HG02970 (cell line): ENCODE results near the gene INPP5A.
"Not testable (repeated sequence)": the region's sequence is repeated elsewhere in the genome, so short reads cannot be mapped to it uniquely, and the experiment has no call there.

Experiments used
- ATAC-seq: cut with Tn5 transposase; IDR thresholded peaks from one replicate; pipeline ENCODE4 v1.9.1; 2021; ENCODE audit warnings: mild to moderate bottlenecking, moderate library complexity, moderate number of reproducible peaks; ENCODE audit not compliant: unreplicated experiment, low FRiP score

Gene INPP5A, protein sequence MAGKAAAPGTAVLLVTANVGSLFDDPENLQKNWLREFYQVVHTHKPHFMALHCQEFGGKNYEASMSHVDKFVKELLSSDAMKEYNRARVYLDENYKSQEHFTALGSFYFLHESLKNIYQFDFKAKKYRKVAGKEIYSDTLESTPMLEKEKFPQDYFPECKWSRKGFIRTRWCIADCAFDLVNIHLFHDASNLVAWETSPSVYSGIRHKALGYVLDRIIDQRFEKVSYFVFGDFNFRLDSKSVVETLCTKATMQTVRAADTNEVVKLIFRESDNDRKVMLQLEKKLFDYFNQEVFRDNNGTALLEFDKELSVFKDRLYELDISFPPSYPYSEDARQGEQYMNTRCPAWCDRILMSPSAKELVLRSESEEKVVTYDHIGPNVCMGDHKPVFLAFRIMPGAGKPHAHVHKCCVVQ

GRCh38 chr10:132537684-132538001 is at the start of gene INPP5A:
INPP5A (plus strand) TSS chr10:132537787; CDS start chr10:132538097, 310 bp downstream.
- ATAC-seq = no peak

- ATAC-seq = no peak
Measured at GRCh38 chr10:132488231-132488821, 49.3 kb upstream of the INPP5A start.

GRCh38 chr10:132489053-132489703 is 48.4 kb upstream of the INPP5A start:
- ATAC-seq = no peak

- no peak for ATAC-seq
Measured at GRCh38 chr10:132489704-132490534, 47.7 kb upstream of the INPP5A start.

- not testable (repeated sequence) for ATAC-seq
Measured at GRCh38 chr10:132491534-132491933, 46.1 kb upstream of the INPP5A start.

DNA sequence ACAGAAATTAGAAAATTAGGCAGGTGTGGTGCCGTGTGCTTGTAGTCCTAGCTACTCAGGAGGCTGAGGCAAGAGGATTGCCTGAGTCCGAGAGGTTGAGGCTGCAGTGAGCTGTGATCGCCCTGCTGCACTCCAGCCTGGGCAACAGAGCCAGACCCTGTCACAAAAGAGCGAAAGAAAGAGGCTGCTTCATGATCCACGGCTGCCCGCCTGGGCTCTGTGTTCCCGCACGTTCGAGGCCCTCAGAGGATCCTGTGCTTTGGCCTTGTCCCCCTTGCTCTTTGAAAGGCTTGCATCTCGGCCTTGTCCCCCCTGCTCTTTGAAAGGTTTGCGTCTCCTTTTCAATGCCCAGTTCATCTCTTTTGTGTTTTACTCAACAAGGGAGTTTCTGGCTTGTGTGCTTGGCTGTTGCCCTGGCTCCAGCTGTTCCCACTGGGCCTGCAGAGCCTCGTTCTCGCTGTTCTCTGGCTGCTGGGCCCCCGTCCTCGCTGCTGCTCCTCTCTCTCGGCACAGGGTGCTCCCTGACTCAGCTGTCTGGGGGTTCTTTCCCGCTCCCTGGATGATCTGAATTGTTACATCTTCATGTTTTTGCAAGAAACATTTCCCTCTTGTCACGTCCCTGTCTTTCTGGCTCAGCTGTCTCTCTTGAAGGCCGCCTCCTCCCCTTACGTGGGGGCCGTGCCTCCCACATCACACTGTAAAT is 45.1 kb upstream of the INPP5A start:
- no peak for ATAC-seq

DNA sequence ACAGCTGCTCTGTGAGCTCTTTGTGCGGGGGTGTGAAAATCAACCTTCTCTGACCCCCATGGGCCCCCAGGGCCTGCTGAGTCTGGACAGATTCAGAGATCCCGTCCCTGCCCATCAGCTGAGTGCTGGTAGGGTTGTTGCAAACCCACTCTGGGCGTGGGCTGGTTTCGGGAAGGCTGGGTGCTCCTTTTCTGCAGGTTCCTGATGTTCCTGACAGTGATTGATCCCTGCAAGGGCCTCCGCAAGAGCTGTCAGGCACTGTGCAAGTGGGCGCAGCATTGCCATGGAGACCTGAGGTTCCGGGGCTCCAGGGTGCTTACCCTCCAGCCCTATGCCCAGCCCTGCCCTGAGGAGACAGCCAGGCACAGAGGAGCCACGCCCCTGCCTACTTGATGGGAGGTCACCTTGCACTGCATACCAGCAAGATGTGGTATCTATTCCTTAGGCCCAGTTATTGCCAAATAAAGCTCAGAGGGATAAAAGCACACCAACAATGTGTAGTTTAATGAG is 44.3 kb upstream of the INPP5A start:
- ATAC-seq = no peak

DNA sequence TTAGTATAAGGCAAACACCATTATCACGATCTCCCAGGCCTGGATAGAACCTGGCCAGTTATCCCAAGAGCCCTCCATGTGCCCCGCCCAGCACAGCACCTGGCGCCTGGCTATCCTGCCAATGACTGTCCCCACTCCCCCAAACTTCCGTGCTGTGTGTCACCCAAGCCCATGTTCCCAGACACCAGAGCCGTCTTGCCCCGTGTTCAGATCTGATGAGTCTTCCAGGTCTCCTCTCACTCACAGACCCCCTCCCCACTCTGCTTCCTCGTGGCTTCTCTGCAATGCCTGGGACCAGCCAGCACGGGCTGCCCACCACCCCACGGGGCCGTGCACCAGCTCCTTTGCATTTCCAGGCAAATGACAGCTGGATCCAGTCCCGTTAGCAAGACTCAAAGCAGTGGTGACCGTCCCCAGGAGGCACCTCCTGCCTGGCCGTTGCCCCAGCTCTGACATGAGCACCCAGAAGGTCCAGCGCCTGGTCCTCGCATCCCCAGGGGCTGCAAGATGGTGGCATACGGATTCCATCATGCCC is 43.8 kb upstream of the INPP5A start:
- no peak for ATAC-seq

DNA sequence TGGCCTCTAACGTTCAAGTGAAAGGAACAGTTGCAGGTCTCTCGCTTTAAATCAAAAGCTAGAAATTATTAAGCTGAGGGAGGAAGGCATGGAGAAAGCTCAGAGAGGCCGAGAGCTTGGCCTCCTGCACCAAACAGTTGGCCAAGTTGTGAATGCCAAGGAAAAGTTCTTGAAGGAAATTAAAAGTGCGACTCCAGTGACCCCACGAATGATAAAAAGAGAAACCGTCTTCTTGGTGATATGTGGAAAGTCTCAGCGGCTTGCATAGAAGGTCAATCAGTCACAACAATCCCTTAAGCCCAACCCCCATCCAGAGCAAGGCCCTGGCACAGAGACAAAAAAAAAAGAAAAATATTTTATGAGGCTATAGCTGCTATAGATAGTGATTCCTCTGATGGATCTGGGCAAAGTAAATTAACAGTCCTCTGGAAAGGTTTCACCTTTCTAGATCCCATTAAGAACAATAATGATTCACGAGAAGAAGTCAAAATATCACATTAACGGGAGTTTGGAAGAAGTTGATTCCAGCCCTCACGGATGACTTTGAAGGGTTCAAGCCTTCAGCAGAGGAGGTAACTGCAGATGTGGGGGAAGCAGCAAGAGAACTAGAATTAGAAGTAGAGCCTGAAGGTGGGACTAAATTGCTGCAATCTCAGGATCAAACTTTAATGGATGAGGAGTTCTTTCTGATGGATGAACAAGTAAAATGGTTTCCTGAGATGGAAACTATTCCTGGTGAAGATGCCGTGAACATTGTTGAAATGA is 42.5 kb upstream of the INPP5A start:
- ATAC-seq = no peak

GRCh38 chr10:132496360-132497062 is 41.1 kb upstream of the INPP5A start:
- no peak for ATAC-seq

- ATAC-seq = no peak
Measured at GRCh38 chr10:132497063-132497680, 40.4 kb upstream of the INPP5A start.

- no peak for ATAC-seq
Measured at GRCh38 chr10:132497861-132498561, 39.6 kb upstream of the INPP5A start.

- no peak for ATAC-seq
Measured at GRCh38 chr10:132498562-132499366, 38.8 kb upstream of the INPP5A start.

- no peak for ATAC-seq
Measured at GRCh38 chr10:132499367-132499685, 38.3 kb upstream of the INPP5A start.

DNA sequence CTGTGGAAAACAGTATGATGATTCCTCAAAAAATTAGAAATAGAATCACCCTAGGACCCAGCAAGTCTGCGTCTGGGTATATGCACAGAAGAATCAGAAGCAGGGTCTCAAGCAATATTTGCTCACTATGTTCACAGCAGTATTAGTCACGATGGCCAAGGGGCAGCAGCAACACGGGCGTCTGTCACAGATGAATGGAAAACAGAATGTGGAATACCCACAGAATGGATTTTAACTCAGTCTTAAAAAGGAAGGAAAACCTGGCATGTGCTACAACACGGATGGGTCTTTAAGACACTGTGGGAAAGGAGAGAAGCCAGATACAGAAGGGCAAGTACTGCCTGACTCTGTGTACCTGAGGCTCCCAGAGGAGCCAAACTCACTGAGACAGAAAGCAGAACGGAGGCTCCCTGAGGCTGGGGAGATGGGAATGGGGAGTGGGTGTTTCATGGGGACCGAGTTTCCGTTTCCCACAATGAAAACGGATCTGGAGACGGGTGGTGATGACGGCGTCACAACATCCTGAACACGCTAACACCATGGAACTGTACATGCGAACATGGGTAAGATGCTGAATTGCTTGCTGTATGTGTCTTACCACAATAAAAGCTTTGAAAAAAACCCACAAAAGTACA is 36.7 kb upstream of the INPP5A start:
- no peak for ATAC-seq
